HEK293T (cell line): ENCODE data around the gene DNAH17.

Experiments used
- ARNT ChIP-seq: fragments of 450-650 bp; IDR thresholded peaks from 2 replicates; pipeline ENCODE4 v1.6.1; 2017; ENCODE audit warnings: mild to moderate bottlenecking
- BHLHE40 ChIP-seq: fragments of 450-650 bp; IDR thresholded peaks from 2 replicates; pipeline ENCODE4 v1.6.1; 2016; ENCODE audit warnings: mild to moderate bottlenecking, moderate library complexity, borderline replicate concordance
- TARDBP ChIP-seq: fragments of 450-650 bp; IDR thresholded peaks from 2 replicates; pipeline ENCODE4 v1.6.1; 2016

GRCh38 chr17:78557598-78558039 is 19.6 kb downstream of the DNAH17 start:
- no peak for TF ChIP-seq BHLHE40
- TF ChIP-seq ARNT: no peak
- TF ChIP-seq TARDBP: no peak
